NCI-H2107 (cell line): Measurements from ENCODE around the gene FNDC8.
"Not testable (repeated sequence)": the region's sequence is repeated elsewhere in the genome, so short reads cannot be mapped to it uniquely, and the experiment has no call there.

Experiments used
- DNase-seq: peaks from one replicate; lab custom pipeline; 2025; lab: John Stamatoyannopoulos, UW

The FNDC8 gene

GRCh38 chr17:35121315-35121714 is at the start of gene FNDC8:
Gene FNDC8, plus strand, starts transcription at chr17:35121615. Its CDS starts 79 bp downstream, at chr17:35121694.
- no peak for DNase-seq

GRCh38 chr17:35073183-35073790 is 48.1 kb upstream of the FNDC8 start:
- DNase-seq, result no peak

- DNase-seq, result no peak
Measured at GRCh38 chr17:35073991-35074627, 47.3 kb upstream of the FNDC8 start.

GRCh38 chr17:35074711-35075707 is 46.4 kb upstream of the FNDC8 start:
- no peak for DNase-seq

GRCh38 chr17:35076874-35077273 is 44.5 kb upstream of the FNDC8 start:
- no peak for DNase-seq

GRCh38 chr17:35079547-35080423 is 41.6 kb upstream of the FNDC8 start:
- DNase-seq, result no peak

- DNase-seq, result no peak
Measured at GRCh38 chr17:35080536-35080935, 40.9 kb upstream of the FNDC8 start.

- no peak for DNase-seq
Measured at GRCh38 chr17:35081638-35082037, 39.8 kb upstream of the FNDC8 start.

- peak; percentile 18 for DNase-seq
Measured at GRCh38 chr17:35082073-35082657, 39.2 kb upstream of the FNDC8 start.

- DNase-seq, result no peak
Measured at GRCh38 chr17:35083071-35083470, 38.3 kb upstream of the FNDC8 start.

- no peak for DNase-seq
Measured at GRCh38 chr17:35084987-35085386, 36.4 kb upstream of the FNDC8 start.

- no peak for DNase-seq
Measured at GRCh38 chr17:35086164-35086563, 35.3 kb upstream of the FNDC8 start.

- DNase-seq, result no peak
Measured at GRCh38 chr17:35086931-35087573, 34.4 kb upstream of the FNDC8 start.

GRCh38 chr17:35087731-35088355 is 33.6 kb upstream of the FNDC8 start:
- no peak for DNase-seq

- no peak for DNase-seq
Measured at GRCh38 chr17:35088356-35088880, 33.0 kb upstream of the FNDC8 start.

GRCh38 chr17:35088881-35089585 is 32.4 kb upstream of the FNDC8 start:
- peak; percentile 53 for DNase-seq

- DNase-seq, result no peak
Measured at GRCh38 chr17:35089586-35090296, 31.7 kb upstream of the FNDC8 start.

GRCh38 chr17:35090707-35091106 is 30.7 kb upstream of the FNDC8 start:
- not testable (repeated sequence) for DNase-seq

GRCh38 chr17:35094902-35095301 is 26.5 kb upstream of the FNDC8 start:
- DNase-seq, result no peak
